Loucy (cell line): Measurements from ENCODE around the gene HORMAD1.

Experiments
- H2AFZ ChIP-seq: fragments of 200-600 bp; sonication (generic); 2 replicates; pipeline ENCODE4 v1.6.0; 2016; ENCODE audit warnings: antibody characterized with exemption, mild to moderate bottlenecking, low read length, moderate library complexity
- H3F3A ChIP-seq: fragments of 200-600 bp; 2 replicates; pipeline ENCODE4 v1.6.0; 2016; ENCODE audit warnings: antibody characterized with exemption, low read depth, mild to moderate bottlenecking
- H3K27me3 ChIP-seq: fragments of 200-600 bp; sonication (generic); 2 replicates; pipeline ENCODE4 v1.6.1; 2014; ENCODE audit warnings: low read length, mild to moderate bottlenecking; ENCODE audit not compliant: insufficient read depth, poor library complexity, severe bottlenecking
- H3K36me3 ChIP-seq: fragments of 200-600 bp; sonication (generic); 2 replicates; pipeline ENCODE4 v1.6.1; 2016; ENCODE audit warnings: low read length; ENCODE audit not compliant: insufficient read depth
- H3K4me1 ChIP-seq: fragments of 200-600 bp; sonication (generic); 2 replicates; pipeline ENCODE4 v1.5.1; 2014; ENCODE audit warnings: low read length, mild to moderate bottlenecking; ENCODE audit not compliant: insufficient read depth, poor library complexity, severe bottlenecking
- H3K4me2 ChIP-seq: fragments of 200-600 bp; sonication (generic); 2 replicates; pipeline ENCODE4 v1.6.0; 2014; ENCODE audit warnings: antibody characterized with exemption, low read length, low read depth, mild to moderate bottlenecking; ENCODE audit not compliant: poor library complexity, severe bottlenecking
- H3K4me3 ChIP-seq: fragments of 200-600 bp; sonication (generic); 2 replicates; pipeline ENCODE4 v1.5.1; 2014; ENCODE audit warnings: low read length, mild to moderate bottlenecking, mixed read lengths; ENCODE audit not compliant: poor library complexity, severe bottlenecking
- H3K79me2 ChIP-seq: fragments of 200-600 bp; sonication (generic); 2 replicates; pipeline ENCODE4 v1.6.1; 2014; ENCODE audit warnings: low read length; ENCODE audit not compliant: insufficient read depth
- H3K9ac ChIP-seq: fragments of 200-600 bp; sonication (generic); 2 replicates; pipeline ENCODE4 v1.6.0; 2014; ENCODE audit warnings: mild to moderate bottlenecking, low read depth, low read length, moderate library complexity; ENCODE audit not compliant: poor library complexity, severe bottlenecking
- H3K9me2 ChIP-seq: fragments of 200-600 bp; sonication (generic); replicated peaks from 2 replicates; pipeline ENCODE4 v1.6.1; 2016; ENCODE audit warnings: low read depth, low read length, mixed read lengths
- H3K9me3 ChIP-seq: fragments of 200-600 bp; sonication (generic); 2 replicates; pipeline ENCODE4 v1.6.1; 2014; ENCODE audit warnings: mild to moderate bottlenecking, antibody characterized with exemption, low read length, low read depth; ENCODE audit not compliant: insufficient read depth
- H4K20me1 ChIP-seq: fragments of 200-600 bp; sonication (generic); 2 replicates; pipeline ENCODE4 v1.6.0; 2014; ENCODE audit warnings: antibody characterized with exemption, low read length, mild to moderate bottlenecking; ENCODE audit not compliant: insufficient read depth, poor library complexity, severe bottlenecking
- EZH2phosphoT487 ChIP-seq: fragments of 200-600 bp; IDR thresholded peaks from 2 replicates; pipeline ENCODE4 v1.6.1; 2018; ENCODE audit warnings: antibody characterized with exemption, mild to moderate bottlenecking, moderate library complexity, borderline replicate concordance
- TF ChIP-seq, protein P1 (sequence below): fragments of 200-600 bp; sonication (generic); conservative IDR thresholded peaks from 2 replicates; pipeline ENCODE4 v1.5.1; 2014; ENCODE audit warnings: mild to moderate bottlenecking, antibody characterized with exemption, low read length

HORMAD1 gene

GRCh38 chr1:150696162-150696561 is 24.5 kb downstream of the HORMAD1 start:
- no peaks in the 10 kb centered on the region for H3K27me3 ChIP-seq
- peak overlapping the region; percentile 94 for H3K4me2 ChIP-seq
- peaks cover 39% of the 10 kb centered on the region for H3K4me1 ChIP-seq
- peak overlapping the region; percentile 64 for H3K9ac ChIP-seq
- H4K20me1 ChIP-seq: peaks cover 9% of the 10 kb centered on the region
- no peaks in the 10 kb centered on the region for H3K9me3 ChIP-seq
- H3K4me3 ChIP-seq: peak overlapping the region; percentile 83
- TF ChIP-seq, protein P1, sequence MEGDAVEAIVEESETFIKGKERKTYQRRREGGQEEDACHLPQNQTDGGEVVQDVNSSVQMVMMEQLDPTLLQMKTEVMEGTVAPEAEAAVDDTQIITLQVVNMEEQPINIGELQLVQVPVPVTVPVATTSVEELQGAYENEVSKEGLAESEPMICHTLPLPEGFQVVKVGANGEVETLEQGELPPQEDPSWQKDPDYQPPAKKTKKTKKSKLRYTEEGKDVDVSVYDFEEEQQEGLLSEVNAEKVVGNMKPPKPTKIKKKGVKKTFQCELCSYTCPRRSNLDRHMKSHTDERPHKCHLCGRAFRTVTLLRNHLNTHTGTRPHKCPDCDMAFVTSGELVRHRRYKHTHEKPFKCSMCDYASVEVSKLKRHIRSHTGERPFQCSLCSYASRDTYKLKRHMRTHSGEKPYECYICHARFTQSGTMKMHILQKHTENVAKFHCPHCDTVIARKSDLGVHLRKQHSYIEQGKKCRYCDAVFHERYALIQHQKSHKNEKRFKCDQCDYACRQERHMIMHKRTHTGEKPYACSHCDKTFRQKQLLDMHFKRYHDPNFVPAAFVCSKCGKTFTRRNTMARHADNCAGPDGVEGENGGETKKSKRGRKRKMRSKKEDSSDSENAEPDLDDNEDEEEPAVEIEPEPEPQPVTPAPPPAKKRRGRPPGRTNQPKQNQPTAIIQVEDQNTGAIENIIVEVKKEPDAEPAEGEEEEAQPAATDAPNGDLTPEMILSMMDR: no peak
- no peak for TF ChIP-seq EZH2phosphoT487
- H2AFZ ChIP-seq: no peak overlapping the region
- peaks cover 8% of the 10 kb centered on the region; the same call in 1 of the 2 replicates for H3K36me3 ChIP-seq
- H3K79me2 ChIP-seq: peaks cover 34% of the 10 kb centered on the region
- H3F3A ChIP-seq: no peaks in the 10 kb centered on the region
- no peaks in the 10 kb centered on the region for H3K9me2 ChIP-seq

DNA sequence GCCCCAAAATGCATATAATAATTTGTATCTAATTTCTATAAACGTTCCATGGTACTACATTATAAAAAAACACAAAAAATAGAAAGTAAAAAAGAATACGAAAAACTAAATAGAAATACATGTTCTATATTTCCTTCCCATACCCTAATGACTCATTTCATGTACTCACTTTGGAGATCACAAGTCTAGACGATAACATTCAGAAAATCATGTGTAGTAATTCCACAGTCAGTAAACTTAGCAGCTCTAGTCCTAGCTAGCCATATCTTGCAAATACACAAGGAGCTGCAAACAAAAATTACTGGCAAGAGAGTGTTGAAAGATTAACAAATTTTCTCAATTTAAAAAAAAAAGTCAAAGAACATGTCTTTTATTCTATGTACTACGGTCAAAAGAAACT is 25.1 kb downstream of the HORMAD1 start:
- H4K20me1 ChIP-seq: peaks cover 9% of the 10 kb centered on the region
- peak overlapping the region; percentile 64 for H3K9ac ChIP-seq
- H3K4me2 ChIP-seq: peak overlapping the region; percentile 94
- peaks cover 8% of the 10 kb centered on the region; the same call in 1 of the 2 replicates for H3K36me3 ChIP-seq
- H3K9me2 ChIP-seq: no peaks in the 10 kb centered on the region
- no peaks in the 10 kb centered on the region for H3F3A ChIP-seq
- peak overlapping the region; percentile 83 for H3K4me3 ChIP-seq
- H2AFZ ChIP-seq: no peak overlapping the region
- peaks cover 36% of the 10 kb centered on the region for H3K79me2 ChIP-seq
- no peaks in the 10 kb centered on the region for H3K9me3 ChIP-seq
- TF ChIP-seq, protein P1: no peak
- H3K27me3 ChIP-seq: no peaks in the 10 kb centered on the region
- H3K4me1 ChIP-seq: peaks cover 43% of the 10 kb centered on the region

DNA sequence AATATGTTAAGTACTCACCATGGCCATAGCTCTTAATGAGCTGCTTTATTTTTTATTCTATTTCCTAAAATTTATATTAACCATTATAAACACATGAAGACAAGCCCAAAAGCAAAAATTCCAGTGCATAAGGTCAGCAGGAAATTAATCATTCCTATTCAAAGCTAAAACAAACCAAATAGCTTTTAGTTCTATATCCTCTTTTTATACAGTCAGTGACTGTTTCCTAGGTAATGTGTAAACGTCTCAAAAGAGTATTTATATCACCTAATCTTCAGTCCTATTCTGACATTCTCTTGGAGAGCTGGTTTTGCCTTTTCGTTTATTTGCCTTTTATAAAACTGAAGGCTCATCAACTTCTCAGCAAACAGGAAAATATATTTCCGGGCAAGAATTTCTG is 28.0 kb downstream of the HORMAD1 start:
- H4K20me1 ChIP-seq: peaks cover 14% of the 10 kb centered on the region
- H3K4me1 ChIP-seq: peaks cover 43% of the 10 kb centered on the region
- peak overlapping the region; percentile 50 for H3K4me2 ChIP-seq
- H3K36me3 ChIP-seq: peaks cover 12% of the 10 kb centered on the region; the same call in 1 of the 2 replicates
- no peak overlapping the region for H3K9ac ChIP-seq
- no peaks in the 10 kb centered on the region for H3K27me3 ChIP-seq
- no peak overlapping the region for H3K4me3 ChIP-seq
- no peaks in the 10 kb centered on the region for H3F3A ChIP-seq
- no peaks in the 10 kb centered on the region for H3K9me2 ChIP-seq
- TF ChIP-seq, protein P1: no peak
- TF ChIP-seq EZH2phosphoT487: no peak
- no peaks in the 10 kb centered on the region for H3K9me3 ChIP-seq
- no peak overlapping the region for H2AFZ ChIP-seq
- H3K79me2 ChIP-seq: peaks cover 37% of the 10 kb centered on the region
